H9 (cell line): ENCODE measurements around the gene TMEM41B. TPM values are rescaled to one million over a fixed set of nuclear protein-coding genes. Genes with fewer than 3 reads are reported as not detected.
A peak's percentile ranks its signal among the peaks of the same experiment; 100 is the strongest.

Source experiments
- DNase-seq: peaks from one replicate; pipeline ENCODE4 v3.0.0-alpha.2; 2017
- H2AFZ ChIP-seq: one replicate; pipeline ENCODE4 v1.6.1; 2013; ENCODE audit warnings: mild to moderate bottlenecking, low read length, control low read depth, moderate library complexity
- H2AK5ac ChIP-seq: 2 replicates; pipeline ENCODE4 v1.6.1; 2013; ENCODE audit warnings: low read length, control low read depth, mixed read lengths; ENCODE audit not compliant: insufficient read length
- H2BK120ac ChIP-seq: one replicate; pipeline ENCODE4 v1.6.1; 2013; ENCODE audit warnings: low read depth, mild to moderate bottlenecking, low read length, control low read depth, inconsistent platforms; ENCODE audit not compliant: poor library complexity, severe bottlenecking
- H2BK12ac ChIP-seq: 2 replicates; pipeline ENCODE4 v1.6.1; 2013; ENCODE audit warnings: low read length, control low read depth, mixed read lengths, low read depth; ENCODE audit not compliant: insufficient read length
- H2BK15ac ChIP-seq: 2 replicates; pipeline ENCODE4 v1.6.1; 2013; ENCODE audit warnings: low read depth, low read length, control low read depth
- H2BK20ac ChIP-seq: one replicate; pipeline ENCODE4 v1.6.1; 2013; ENCODE audit warnings: low read depth, mild to moderate bottlenecking, low read length, control low read depth, inconsistent platforms; ENCODE audit not compliant: poor library complexity, severe bottlenecking
- H2BK5ac ChIP-seq: 2 replicates; pipeline ENCODE4 v1.6.1; 2013; ENCODE audit warnings: low read length, control low read depth, mixed read lengths; ENCODE audit not compliant: insufficient read length
- H3K14ac ChIP-seq: 2 replicates; pipeline ENCODE4 v1.6.1; 2013; ENCODE audit warnings: low read length, control low read depth; ENCODE audit not compliant: insufficient read depth
- H3K18ac ChIP-seq: 2 replicates; pipeline ENCODE4 v1.6.1; 2013; ENCODE audit warnings: low read depth, mild to moderate bottlenecking, mixed read lengths, low read length, control low read depth; ENCODE audit not compliant: insufficient read length
- H3K23ac ChIP-seq: 2 replicates; pipeline ENCODE4 v1.6.1; 2013; ENCODE audit warnings: low read length, control low read depth, mixed read lengths, low read depth; ENCODE audit not compliant: insufficient read length
- H3K23me2 ChIP-seq: 2 replicates; pipeline ENCODE4 v1.6.1; 2013; ENCODE audit warnings: low read depth, mild to moderate bottlenecking, mixed read lengths, low read length, control low read depth; ENCODE audit not compliant: insufficient read length, poor library complexity, severe bottlenecking
- H3K27ac ChIP-seq: 2 replicates; pipeline ENCODE4 v1.5.1; 2013; ENCODE audit warnings: low read length, control low read depth, mixed read lengths, low read depth; ENCODE audit not compliant: insufficient read length
- H3K27me3 ChIP-seq: 2 replicates; pipeline ENCODE4 v1.6.1; 2013; ENCODE audit warnings: low read length, control low read depth, inconsistent platforms; ENCODE audit not compliant: insufficient read depth
- H3K4ac ChIP-seq: 2 replicates; pipeline ENCODE4 v1.6.1; 2013; ENCODE audit warnings: low read depth, mild to moderate bottlenecking, control low read depth, inconsistent platforms, low read length, moderate library complexity
- H3K4me1 ChIP-seq: 2 replicates; pipeline ENCODE4 v1.6.1; 2013; ENCODE audit warnings: low read length, control low read depth, inconsistent platforms; ENCODE audit not compliant: insufficient read depth
- H3K4me2 ChIP-seq: 2 replicates; pipeline ENCODE4 v1.6.1; 2013; ENCODE audit warnings: low read length, control low read depth, mixed read lengths; ENCODE audit not compliant: insufficient read length, insufficient read depth
- H3K56ac ChIP-seq: 2 replicates; pipeline ENCODE4 v1.6.1; 2013; ENCODE audit warnings: low read depth, mild to moderate bottlenecking, mixed read lengths, low read length, control low read depth; ENCODE audit not compliant: insufficient read length
- H3K79me1 ChIP-seq: 2 replicates; pipeline ENCODE4 v1.6.1; 2013; ENCODE audit warnings: low read depth, mild to moderate bottlenecking, moderate library complexity, low read length, control low read depth, inconsistent platforms; ENCODE audit not compliant: insufficient read depth, poor library complexity, severe bottlenecking
- H3K79me2 ChIP-seq: 2 replicates; pipeline ENCODE4 v1.6.1; 2013; ENCODE audit warnings: low read length, control low read depth, inconsistent platforms; ENCODE audit not compliant: insufficient read depth
- H3K9ac ChIP-seq: 2 replicates; pipeline ENCODE4 v1.6.1; 2013; ENCODE audit warnings: low read length, control low read depth, mixed read lengths; ENCODE audit not compliant: insufficient read length; ENCODE audit errors: extremely low read depth
- H3K9me3 ChIP-seq: one replicate; pipeline ENCODE4 v1.6.1; 2013; ENCODE audit warnings: low read depth, low read length, inconsistent platforms; ENCODE audit not compliant: control insufficient read depth
- H3T11ph ChIP-seq: one replicate; pipeline ENCODE4 v1.6.1; 2013; ENCODE audit warnings: mild to moderate bottlenecking, low read length, control low read depth, inconsistent platforms
- H4K20me1 ChIP-seq: one replicate; pipeline ENCODE4 v1.6.1; 2013; ENCODE audit not compliant: control insufficient read depth, insufficient read length, insufficient read depth
- H4K5ac ChIP-seq: 2 replicates; pipeline ENCODE4 v1.6.1; 2013; ENCODE audit warnings: low read depth, mild to moderate bottlenecking, mixed read lengths, low read length, control low read depth; ENCODE audit not compliant: insufficient read length
- H4K8ac ChIP-seq: replicated peaks from 2 replicates; pipeline ENCODE4 v1.6.1; 2013; ENCODE audit warnings: low read length, control low read depth, mixed read lengths, low read depth; ENCODE audit not compliant: insufficient read length
- H4K91ac ChIP-seq: 2 replicates; pipeline ENCODE4 v1.6.1; 2013; ENCODE audit warnings: low read depth, mild to moderate bottlenecking, moderate library complexity, mixed read lengths, low read length, control low read depth; ENCODE audit not compliant: insufficient read length
- H3K27ac Mint-ChIP-seq, 3 experiments: 2 replicates in 2 of 3; 3 replicates in 1 of 3; pipeline ENCODE4 v1.8.0; 2020 to 2021; ENCODE audit warnings: mixed read lengths in 3 of 3, mild to moderate bottlenecking in 1 of 3, moderate library complexity in 1 of 3
- H3K27me3 Mint-ChIP-seq: 2 replicates; pipeline ENCODE4 v1.8.0; 2021; ENCODE audit warnings: low read depth, mild to moderate bottlenecking, moderate library complexity, mixed read lengths
- H3K36me3 Mint-ChIP-seq, 3 experiments: 2 replicates in 2 of 3; 3 replicates in 1 of 3; pipeline ENCODE4 v1.8.0; 2020 to 2021; ENCODE audit warnings: low read depth in 3 of 3, mixed read lengths in 3 of 3; ENCODE audit not compliant: insufficient read depth in 1 of 3
- H3K4me1 Mint-ChIP-seq, 2 experiments: 2 replicates each; pipeline ENCODE4 v1.8.0; 2020; ENCODE audit warnings: mixed read lengths in 2 of 2
- H3K4me3 Mint-ChIP-seq, 2 experiments: 2 replicates in 1 of 2; 3 replicates in 1 of 2; pipeline ENCODE4 v1.8.0; 2020 to 2021; ENCODE audit warnings: mild to moderate bottlenecking in 2 of 2, mixed read lengths in 2 of 2, moderate library complexity in 1 of 2
- H3K9me3 Mint-ChIP-seq, 2 experiments: 2 replicates in 1 of 2; 3 replicates in 1 of 2; pipeline ENCODE4 v1.8.0; 2020; ENCODE audit warnings: mild to moderate bottlenecking in 2 of 2, mixed read lengths in 2 of 2, moderate library complexity in 1 of 2
- WGBS: extraction: QIAGEN DNeasy Blood & Tissue Kit; methylation state at CpG from one replicate; pipeline ENCODE4 v1.1.7; 2013; ENCODE audit warnings: missing lambda C conversion rate, low lambda C conversion rate, mixed read lengths; ENCODE audit not compliant: insufficient read length; ENCODE audit errors: extremely low coverage; 5-methylcytosine and 5-hydroxymethylcytosine counted together
- total RNA-seq: library from RNA; stranded (reverse); gene quantifications from 2 replicates; pipeline ENCODE4 v1.2.1, GENCODE V29; 2021
- TF ChIP-seq, protein P1 (sequence below): fragments of 200-600 bp; sonication (generic); conservative IDR thresholded peaks from 3 replicates; pipeline ENCODE4 v1.8.0; 2021; ENCODE audit warnings: antibody characterized with exemption, mild to moderate bottlenecking

Gene TMEM41B
- total RNA-seq, 1 experiment from 2014 or later = 48.7 TPM

DNA sequence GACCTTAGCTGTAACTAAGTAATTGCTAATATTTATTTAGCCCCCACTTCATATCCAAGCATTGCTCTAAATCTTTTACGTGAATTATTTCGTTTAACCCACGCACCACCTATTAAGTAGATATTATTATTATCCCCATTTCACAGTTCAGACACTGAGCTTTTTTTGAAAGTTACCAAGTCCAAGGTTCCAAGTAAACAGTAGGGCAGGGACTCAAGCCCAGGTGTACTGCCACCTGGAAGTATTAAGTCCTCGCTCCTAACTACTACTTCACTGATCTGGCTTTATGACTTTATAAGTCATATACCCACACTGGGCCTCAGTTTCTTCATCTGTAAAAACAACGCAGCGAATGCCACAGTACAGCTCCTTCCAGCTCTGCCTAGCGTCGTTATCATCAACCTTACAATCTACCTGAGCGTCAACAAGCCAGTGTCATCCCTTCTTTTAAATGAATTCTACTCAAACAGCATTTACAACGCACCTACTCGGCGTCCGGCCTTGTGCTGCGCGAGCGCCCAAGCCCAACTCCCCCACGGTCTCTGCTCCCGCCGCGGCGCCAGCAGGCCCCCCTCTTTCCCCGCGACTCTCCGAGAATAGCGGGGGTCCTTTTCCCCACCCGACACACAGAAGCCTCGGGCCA, 624 bp downstream of the TMEM41B start:
- H3K27ac Mint-ChIP-seq = peak overlapping the region; percentile 91 to 98 (median 98)
- Histone ChIP-seq H2AFZ (no peak overlapping the region), H3K4ac (no peak overlapping the region), H2BK5ac (no peak overlapping the region), H3K4me2 (peak overlapping the region; percentile 89), H2BK15ac (no peak overlapping the region), H2BK12ac (no peak overlapping the region), H2AK5ac (no peak overlapping the region), H3K9ac (peak overlapping the region; percentile 92), H3K27me3 (no peaks in the 10 kb centered on the region), H3T11ph (no peak overlapping the region), H3K27ac (no peak overlapping the region), H4K91ac (no peak overlapping the region), H4K8ac (no peak overlapping the region), H2BK120ac (no peak overlapping the region), H3K18ac (peak overlapping the region; percentile 47), H3K79me1 (peaks cover 4% of the 10 kb centered on the region), H2BK20ac (no peak overlapping the region), H3K23ac (no peak overlapping the region), H4K20me1 (no peaks in the 10 kb centered on the region), H3K23me2 (peaks cover 7% of the 10 kb centered on the region), H3K79me2 (peaks cover 35% of the 10 kb centered on the region; the same call in 1 of the 2 replicates), H3K56ac (no peak overlapping the region), H3K4me1 (peaks cover 3% of the 10 kb centered on the region; the same call in 1 of the 2 replicates), H4K5ac (no peak overlapping the region), H3K9me3 (no peaks in the 10 kb centered on the region), H3K14ac (peak overlapping the region; percentile 60; the same call in 1 of the 2 replicates)
- H3K36me3 Mint-ChIP-seq = peaks cover 4 to 13% (median 8%) of the 10 kb centered on the region in 3 experiments; a peak in 4 of 7 replicates
- WGBS = no CpG with 5 or more reads among the region's 27 CpGs
- DNase-seq = no peak
- H3K9me3 Mint-ChIP-seq = no peaks in the 10 kb centered on the region
- peaks cover 38% of the 10 kb centered on the region in 2 experiments for H3K4me1 Mint-ChIP-seq
- TF ChIP-seq, protein P1, sequence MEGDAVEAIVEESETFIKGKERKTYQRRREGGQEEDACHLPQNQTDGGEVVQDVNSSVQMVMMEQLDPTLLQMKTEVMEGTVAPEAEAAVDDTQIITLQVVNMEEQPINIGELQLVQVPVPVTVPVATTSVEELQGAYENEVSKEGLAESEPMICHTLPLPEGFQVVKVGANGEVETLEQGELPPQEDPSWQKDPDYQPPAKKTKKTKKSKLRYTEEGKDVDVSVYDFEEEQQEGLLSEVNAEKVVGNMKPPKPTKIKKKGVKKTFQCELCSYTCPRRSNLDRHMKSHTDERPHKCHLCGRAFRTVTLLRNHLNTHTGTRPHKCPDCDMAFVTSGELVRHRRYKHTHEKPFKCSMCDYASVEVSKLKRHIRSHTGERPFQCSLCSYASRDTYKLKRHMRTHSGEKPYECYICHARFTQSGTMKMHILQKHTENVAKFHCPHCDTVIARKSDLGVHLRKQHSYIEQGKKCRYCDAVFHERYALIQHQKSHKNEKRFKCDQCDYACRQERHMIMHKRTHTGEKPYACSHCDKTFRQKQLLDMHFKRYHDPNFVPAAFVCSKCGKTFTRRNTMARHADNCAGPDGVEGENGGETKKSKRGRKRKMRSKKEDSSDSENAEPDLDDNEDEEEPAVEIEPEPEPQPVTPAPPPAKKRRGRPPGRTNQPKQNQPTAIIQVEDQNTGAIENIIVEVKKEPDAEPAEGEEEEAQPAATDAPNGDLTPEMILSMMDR = no peak
- no peaks in the 10 kb centered on the region for H3K27me3 Mint-ChIP-seq
- H3K4me3 Mint-ChIP-seq = peak overlapping the region; percentile 96 to 99
